Gastrocnemius medialis (tissue), 4 donors: ENCODE results near the gene OR10A4. TPM values are rescaled to one million over a fixed set of nuclear protein-coding genes. Genes with fewer than 3 reads are reported as not detected.
"Not testable (repeated sequence)": the region's sequence is repeated elsewhere in the genome, so short reads cannot be mapped to it uniquely, and the experiment has no call there.

Source experiments
- ATAC-seq, 2 donors: fragments of 150-250 bp; one replicate each; pipeline ENCODE4 v1.9.1; 2016
- DNase-seq, 2 donors: peaks; one replicate each; pipeline ENCODE4 v3.0.0-alpha.2; 2019
- H3K27ac ChIP-seq, 4 donors: fragments of 200-600 bp; sonication (generic); 1 replicate in 1 of 4; 2 replicates in 3 of 4; pipeline ENCODE4 v1.5.1; 2016 to 2018; ENCODE audit warnings: mild to moderate bottlenecking in 2 of 4, moderate library complexity in 1 of 4
- H3K27me3 ChIP-seq, 3 donors: fragments of 200-600 bp; sonication (generic) in 2 of 3; 1 replicate in 1 of 3; 2 replicates in 2 of 3; pipeline versions ENCODE4 v1.5.1 to v1.6.0; 2016 to 2019; ENCODE audit warnings: mild to moderate bottlenecking in 1 of 3, moderate library complexity in 1 of 3
- H3K36me3 ChIP-seq, 2 donors: fragments of 200-600 bp; sonication (generic) in 1 of 2; one replicate each; pipeline ENCODE4 v1.5.1; 2017 to 2018
- H3K4me1 ChIP-seq, 2 donors: fragments of 200-600 bp; sonication (generic) in 1 of 2; one replicate each; pipeline ENCODE4 v1.5.1; 2016 to 2017; ENCODE audit warnings: mild to moderate bottlenecking in 2 of 2
- H3K4me3 ChIP-seq, 4 donors: fragments of 200-600 bp; sonication (generic) in 3 of 4; 1 replicate in 1 of 4; 2 replicates in 3 of 4; pipeline ENCODE4 v1.5.1; 2016 to 2019; ENCODE audit warnings: mild to moderate bottlenecking in 2 of 4
- H3K9me3 ChIP-seq, 3 donors: fragments of 200-600 bp; sonication (generic) in 2 of 3; 1 replicate in 1 of 3; 2 replicates in 2 of 3; pipeline ENCODE4 v1.5.1; 2016 to 2019
- POLR2A ChIP-seq, 2 donors: fragments of 450-650 bp; IDR thresholded peaks; one replicate each; pipeline ENCODE4 v1.6.1; 2017; ENCODE audit warnings: antibody characterized with exemption in 2 of 2, mild to moderate bottlenecking in 2 of 2, moderate library complexity in 2 of 2
- in situ Hi-C, 4 donors: fragments of 200-750 bp; cut with MboI; loops; one replicate each; pipeline versions ENCODE4 v1.15.0 to v1.8.0; 2017; ENCODE audit warnings: low sequenced_read_pairs in 4 of 4
- intact Hi-C: fragments of 100-400 bp; cut with DNase I; formaldehyde crosslinking; loops from one replicate; pipeline ENCODE4 v1.15.1; 2023; ENCODE audit warnings: low total_unique reads
- total RNA-seq, 4 donors: library from RNA; depleted of rRNA; stranded (reverse); fragments of >200 nt; gene quantifications; one replicate each; pipeline versions ENCODE4 v1.1.0 to v1.2.3, GENCODE V29; 2016
- TF ChIP-seq, protein P1 (sequence below), 5 experiments: fragments of 450-650 bp in 3 of 5; fragments of 200-600 bp in 2 of 5; sonication (generic) in 2 of 5; IDR thresholded peaks in 4 of 5; conservative IDR thresholded peaks in 1 of 5; 1 replicate in 4 of 5; 2 replicates in 1 of 5; pipeline ENCODE4 v1.5.1; 2016 to 2019; ENCODE audit warnings: antibody characterized with exemption in 5 of 5, mild to moderate bottlenecking in 3 of 5, moderate library complexity in 3 of 5

The OR10A4 gene
- total RNA-seq, 4 donors from 2014 or later = not detected

DNA sequence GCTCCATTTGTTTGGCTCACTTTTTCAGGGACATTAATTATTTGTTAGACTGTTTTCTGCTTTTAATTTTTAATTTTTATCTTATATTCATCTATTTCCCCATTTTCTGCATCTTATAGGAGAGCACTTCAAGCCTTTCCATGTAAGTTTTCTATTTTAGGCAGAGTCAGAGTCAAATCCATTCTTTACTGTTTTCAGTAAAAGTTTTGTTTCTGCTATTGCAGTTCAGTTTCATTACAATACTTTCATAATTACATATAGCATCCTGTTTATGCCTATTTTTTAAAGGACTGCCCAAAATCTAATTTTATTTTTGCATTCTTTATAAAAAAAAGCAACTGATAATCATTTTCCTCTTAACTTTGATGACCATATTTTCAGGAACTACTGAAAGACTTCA, 34.7 kb upstream of the OR10A4 start:
- ATAC-seq (no peak), DNase-seq (no peak)
- no peak for TF ChIP-seq POLR2A (IDR thresholded peaks at IDR 0.05)
- TF ChIP-seq, protein P1, sequence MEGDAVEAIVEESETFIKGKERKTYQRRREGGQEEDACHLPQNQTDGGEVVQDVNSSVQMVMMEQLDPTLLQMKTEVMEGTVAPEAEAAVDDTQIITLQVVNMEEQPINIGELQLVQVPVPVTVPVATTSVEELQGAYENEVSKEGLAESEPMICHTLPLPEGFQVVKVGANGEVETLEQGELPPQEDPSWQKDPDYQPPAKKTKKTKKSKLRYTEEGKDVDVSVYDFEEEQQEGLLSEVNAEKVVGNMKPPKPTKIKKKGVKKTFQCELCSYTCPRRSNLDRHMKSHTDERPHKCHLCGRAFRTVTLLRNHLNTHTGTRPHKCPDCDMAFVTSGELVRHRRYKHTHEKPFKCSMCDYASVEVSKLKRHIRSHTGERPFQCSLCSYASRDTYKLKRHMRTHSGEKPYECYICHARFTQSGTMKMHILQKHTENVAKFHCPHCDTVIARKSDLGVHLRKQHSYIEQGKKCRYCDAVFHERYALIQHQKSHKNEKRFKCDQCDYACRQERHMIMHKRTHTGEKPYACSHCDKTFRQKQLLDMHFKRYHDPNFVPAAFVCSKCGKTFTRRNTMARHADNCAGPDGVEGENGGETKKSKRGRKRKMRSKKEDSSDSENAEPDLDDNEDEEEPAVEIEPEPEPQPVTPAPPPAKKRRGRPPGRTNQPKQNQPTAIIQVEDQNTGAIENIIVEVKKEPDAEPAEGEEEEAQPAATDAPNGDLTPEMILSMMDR (IDR thresholded peaks at IDR 0.05 in 4 of 5, conservative IDR thresholded peaks at IDR 0.05 in 1 of 5) = no peak
- H3K27ac ChIP-seq = no peak overlapping the region
- no peak overlapping the region for H3K4me3 ChIP-seq
- H3K36me3 ChIP-seq = no peaks in the 10 kb centered on the region
- in situ Hi-C loops (loop anchor here in 1 of 4 donors (25.0 kb wide), 1 partner anchor 96 kb away; the partner anchor contains the start of gene ZNF215), intact Hi-C loops (no loop called here)
- no peaks in the 10 kb centered on the region for H3K27me3 ChIP-seq
- no peaks in the 10 kb centered on the region for H3K4me1 ChIP-seq
- H3K9me3 ChIP-seq = no peaks in the 10 kb centered on the region

DNA sequence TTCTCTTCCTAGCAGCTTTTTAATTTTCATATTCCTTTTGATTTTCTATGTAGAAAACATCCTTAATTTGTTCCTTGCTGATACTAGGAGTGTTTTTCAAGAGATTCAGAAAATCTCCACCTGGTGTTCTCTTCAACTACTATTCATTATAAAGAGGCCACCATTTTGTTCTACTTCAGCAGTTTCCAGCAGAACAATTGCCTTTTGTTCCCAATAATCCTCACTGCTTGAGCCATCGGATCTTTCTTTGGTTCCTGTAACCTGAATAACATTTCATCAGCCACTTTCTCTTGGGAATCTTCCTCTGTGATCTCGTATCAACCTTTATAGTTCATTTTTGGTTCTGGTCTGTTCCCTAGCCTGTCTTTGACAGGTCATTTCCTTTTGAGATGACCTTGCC, 32.8 kb upstream of the OR10A4 start:
- intact Hi-C loops (no loop called here), in situ Hi-C loops (loop anchor here in 1 of 4 donors (25.0 kb wide), 1 partner anchor 94 kb away; the partner anchor contains the start of gene ZNF215)
- Histone ChIP-seq H3K9me3 (no peaks in the 10 kb centered on the region), H3K27ac (no peak overlapping the region), H3K27me3 (no peaks in the 10 kb centered on the region), H3K36me3 (no peaks in the 10 kb centered on the region), H3K4me1 (no peaks in the 10 kb centered on the region), H3K4me3 (no peak overlapping the region)
- TF ChIP-seq POLR2A (IDR thresholded peaks at IDR 0.05) = no peak
- TF ChIP-seq, protein P1 (IDR thresholded peaks at IDR 0.05 in 4 of 5, conservative IDR thresholded peaks at IDR 0.05 in 1 of 5) = no peak
- no peak for DNase-seq
- ATAC-seq = no peak

DNA sequence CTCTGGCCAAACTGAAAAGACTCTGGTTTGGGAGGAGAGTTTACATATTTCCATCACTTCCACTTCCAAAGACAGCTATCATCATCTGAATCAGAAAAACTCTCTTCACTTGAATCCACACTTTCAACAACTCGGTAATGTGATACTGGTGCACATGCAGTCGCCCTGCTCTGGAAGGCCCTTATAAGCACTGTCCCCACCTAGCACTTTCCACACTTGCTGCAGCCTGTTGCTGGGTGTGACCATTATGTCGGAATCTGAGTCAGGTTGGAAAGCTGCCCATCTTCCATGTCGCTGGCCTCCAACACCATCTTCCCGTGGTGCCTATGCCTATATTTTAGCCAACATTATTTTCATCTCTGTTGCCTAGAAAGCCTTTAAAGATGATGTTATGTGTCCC, 32.1 kb upstream of the OR10A4 start:
- Histone ChIP-seq H3K36me3 (no peaks in the 10 kb centered on the region), H3K4me3 (no peak overlapping the region), H3K27ac (no peak overlapping the region), H3K9me3 (no peaks in the 10 kb centered on the region), H3K27me3 (no peaks in the 10 kb centered on the region), H3K4me1 (no peaks in the 10 kb centered on the region)
- DNase-seq (no peak), ATAC-seq (no peak)
- intact Hi-C loops = no loop called here
- TF ChIP-seq, protein P1 (IDR thresholded peaks at IDR 0.05 in 4 of 5, conservative IDR thresholded peaks at IDR 0.05 in 1 of 5) = no peak
- no peak for TF ChIP-seq POLR2A (IDR thresholded peaks at IDR 0.05)
- in situ Hi-C loops = loop anchor here in 1 of 4 donors (25.0 kb wide), 1 partner anchor 93 kb away; the partner anchor contains the start of gene ZNF215

DNA sequence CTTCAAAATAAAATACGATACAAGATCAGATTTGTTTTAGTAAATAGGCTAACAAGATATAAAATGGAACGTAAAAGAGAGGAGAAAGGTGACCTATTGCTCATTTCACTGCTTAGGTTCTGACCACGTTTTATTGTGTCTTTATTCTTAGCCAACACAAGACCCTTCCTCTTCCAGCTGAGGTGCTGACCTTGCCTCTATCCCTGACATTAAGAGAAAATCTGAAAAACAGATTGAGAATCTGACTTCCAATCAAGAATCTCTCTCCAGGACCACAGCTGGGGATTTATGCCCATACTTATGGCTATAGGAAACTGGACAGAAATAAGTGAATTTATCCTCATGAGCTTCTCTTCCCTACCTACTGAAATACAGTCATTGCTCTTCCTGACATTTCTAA, 31.0 kb upstream of the OR10A4 start, which contains the start of gene OR10A5:
TSS of gene OR10A5 (plus strand) at position 301 of the 400 bp plus-strand sequence. CDS start at position 301, 0 bp downstream.
- Histone ChIP-seq H3K27me3 (no peaks in the 10 kb centered on the region), H3K4me3 (no peak within 1 kb of the TSS), H3K36me3 (no peaks in the 10 kb centered on the region), H3K4me1 (no peaks in the 10 kb centered on the region), H3K9me3 (no peaks in the 10 kb centered on the region), H3K27ac (no peak within 1 kb of the TSS)
- no peak for ATAC-seq
- TF ChIP-seq, protein P1 (IDR thresholded peaks at IDR 0.05 in 4 of 5, conservative IDR thresholded peaks at IDR 0.05 in 1 of 5) = no peak
- TF ChIP-seq POLR2A (IDR thresholded peaks at IDR 0.05) = no peak
- no peak for DNase-seq
- intact Hi-C loops = no loop called here
- in situ Hi-C loops = loop anchor here in 1 of 4 donors (25.0 kb wide), 1 partner anchor 92 kb away; the partner anchor contains the start of gene ZNF215

DNA sequence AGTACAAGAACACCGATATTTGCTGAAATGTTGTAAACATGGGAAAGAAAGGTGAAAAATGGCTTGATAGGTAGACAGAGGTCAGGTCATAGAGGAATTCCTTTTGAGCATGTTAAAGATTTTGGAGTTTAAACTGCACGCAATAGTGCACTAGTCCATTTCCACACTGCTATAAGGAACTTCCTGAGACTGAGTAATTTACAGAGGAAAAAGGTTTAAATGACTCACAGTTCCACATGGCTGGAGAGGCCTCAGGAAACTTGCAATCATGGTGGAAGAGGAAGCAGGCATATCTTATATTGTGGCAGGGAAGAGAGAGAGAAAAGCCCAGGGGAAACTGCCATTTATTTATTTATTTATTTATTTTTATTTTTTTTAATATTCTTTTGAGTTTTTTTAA, 25.9 kb upstream of the OR10A4 start:
- Histone ChIP-seq H3K27ac (no peak overlapping the region), H3K9me3 (no peaks in the 10 kb centered on the region), H3K36me3 (no peaks in the 10 kb centered on the region), H3K4me3 (no peak overlapping the region), H3K4me1 (no peaks in the 10 kb centered on the region), H3K27me3 (no peaks in the 10 kb centered on the region)
- ATAC-seq = no peak
- intact Hi-C loops (no loop called here), in situ Hi-C loops (no loop called here)
- DNase-seq = no peak
- TF ChIP-seq, protein P1 (IDR thresholded peaks at IDR 0.05 in 4 of 5, conservative IDR thresholded peaks at IDR 0.05 in 1 of 5) = no peak

DNA sequence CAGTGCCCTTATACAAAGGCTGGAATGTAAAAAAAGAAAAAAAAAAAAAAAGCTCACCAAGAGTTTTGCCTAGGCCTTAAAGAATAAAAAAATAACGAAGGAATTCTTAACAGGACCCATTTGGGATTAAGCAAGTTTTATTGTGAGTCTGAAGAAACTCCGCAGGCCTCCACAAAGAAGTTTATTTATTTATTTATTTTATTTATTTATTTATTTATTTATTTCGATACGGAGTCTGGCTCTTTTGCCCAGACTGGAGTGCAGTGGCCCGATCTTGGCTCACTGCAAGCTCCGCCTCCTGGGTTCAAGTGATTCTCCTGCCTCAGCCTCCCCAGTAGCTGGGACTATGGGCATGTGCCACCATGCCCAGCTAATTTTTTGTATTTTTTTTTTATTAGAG, 21.6 kb upstream of the OR10A4 start:
- H3K9me3 ChIP-seq, H3K27me3 ChIP-seq, H3K4me1 ChIP-seq, H3K36me3 ChIP-seq, ATAC-seq, DNase-seq, intact Hi-C loops, H3K27ac ChIP-seq, in situ Hi-C loops, H3K4me3 ChIP-seq: not testable (repeated sequence)
